Measurements from ENCODE around the gene OSBPL10.

GRCh38 chr3:31819441-31819840 lies 161.6 kb downstream of the OSBPL10 start:
- TF ChIP-seq TAF1 (IDR thresholded peaks at IDR 0.05; ENCODE audit: low read depth, low read length) (no peak), CTCF (IDR thresholded peaks at IDR 0.05; ENCODE audit: control extremely low read depth in 1 of 3, insufficient read depth in 1 of 3, low read depth in 1 of 3, low read length in 3 of 3) (no peak), RNF2 (IDR thresholded peaks at IDR 0.05; ENCODE audit: borderline replicate concordance, low read depth, low read length, missing control alignments, poor library complexity, severe bottlenecking) (no peak), EP300 (IDR thresholded peaks at IDR 0.05; ENCODE audit: borderline replicate concordance in 1 of 2, low read depth in 2 of 2, low read length in 2 of 2) (no peak), EZH2 (IDR thresholded peaks at IDR 0.05; ENCODE audit: low read depth, low read length, severe bottlenecking) (no peak), SUZ12 (IDR thresholded peaks at IDR 0.05; ENCODE audit: low read length) (no peak), SP2 (IDR thresholded peaks at IDR 0.05; ENCODE audit: low read length) (no peak), BACH1 (IDR thresholded peaks at IDR 0.05; ENCODE audit: low read length) (no peak), RXRA (IDR thresholded peaks at IDR 0.05; ENCODE audit: insufficient read depth, low read depth, low read length) (no peak), E2F6 (IDR thresholded peaks at IDR 0.05) (no peak), PHF8 (conservative IDR thresholded peaks at IDR 0.05; ENCODE audit: low read depth, low read length) (no peak), CREB1 (IDR thresholded peaks at IDR 0.05) (no peak), POLR2AphosphoS5 (IDR thresholded peaks at IDR 0.05; ENCODE audit: low read depth, low read length) (no peak), CBX5 (IDR thresholded peaks at IDR 0.05; ENCODE audit: low read depth, low read length) (no peak)
